Endothelial cell of hepatic sinusoid (primary cell): ENCODE data around the gene CEP89.
"Not testable (repeated sequence)": the region's sequence is repeated elsewhere in the genome, so short reads cannot be mapped to it uniquely, and the experiment has no call there.

Source experiments
- in situ Hi-C: cut with HindIII; loops from 2 replicates; pipeline ENCODE4 v1.10.0; 2017; ENCODE audit warnings: low sequenced_read_pairs

Gene CEP89

DNA sequence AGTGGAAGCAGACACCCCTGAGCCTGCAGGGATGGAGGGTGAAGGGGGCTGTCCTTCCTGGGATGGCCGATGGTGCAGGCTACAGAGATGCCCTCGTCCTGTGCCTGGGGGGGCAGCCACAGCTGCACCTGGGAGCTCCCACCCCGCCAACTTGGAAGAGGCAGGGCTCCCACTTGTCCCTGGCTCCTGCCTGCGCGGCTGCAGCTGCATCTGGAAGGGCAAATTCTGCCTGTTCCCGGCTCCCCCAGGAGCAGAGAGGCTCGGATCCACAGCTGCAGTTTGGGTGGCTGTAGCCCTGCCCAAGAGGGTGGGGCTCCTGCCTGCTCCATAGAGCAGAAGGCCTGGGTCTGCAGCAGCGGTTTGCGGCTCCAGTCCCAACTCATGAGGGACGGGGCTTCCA is 2.2 kb downstream of the CEP89 start:
- in situ Hi-C loops, result no loop called here

DNA sequence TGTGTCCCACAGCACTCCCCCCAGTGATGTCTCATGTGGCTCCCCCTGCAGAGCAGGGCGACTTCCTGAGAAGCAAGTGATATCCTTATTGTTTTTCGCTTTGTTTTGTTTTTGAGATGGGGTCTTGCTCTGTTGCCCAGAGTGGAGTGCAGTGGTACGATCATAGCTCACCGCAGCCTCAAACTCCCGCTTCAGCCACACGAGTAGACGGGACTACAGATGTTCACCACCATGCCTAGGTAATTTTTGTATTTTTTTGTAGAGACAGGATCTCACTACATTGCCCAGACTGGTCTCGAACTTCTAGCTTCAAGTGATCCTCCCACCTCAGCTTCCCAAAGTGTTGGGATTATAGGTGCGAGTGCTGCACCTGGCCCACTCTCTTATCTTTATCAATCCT is 5.0 kb downstream of the CEP89 start:
- in situ Hi-C loops, result no loop called here

DNA sequence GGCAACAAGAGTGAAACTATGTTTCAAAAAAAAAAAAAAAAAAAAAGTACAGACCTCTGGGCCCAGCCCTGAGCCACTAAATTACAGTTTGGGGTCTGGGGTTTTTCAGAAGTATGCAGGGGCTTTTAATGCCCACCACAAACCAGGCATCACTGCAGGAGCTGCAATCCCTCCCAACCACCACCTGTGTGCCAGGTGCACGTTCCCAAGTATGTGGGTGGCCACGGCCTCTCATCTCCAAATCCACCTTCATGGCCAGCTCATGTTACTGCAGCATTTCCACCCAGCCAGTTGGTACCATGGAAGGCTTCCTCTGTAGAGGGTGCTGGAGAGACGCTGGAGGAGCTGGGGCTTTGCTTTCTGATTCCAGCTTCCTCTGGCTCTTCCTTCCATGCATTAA is 26.5 kb downstream of the CEP89 start:
- in situ Hi-C loops, result no loop called here

GRCh38 chr19:32941273-32941672 is 30.5 kb downstream of the CEP89 start:
- in situ Hi-C loops, result not testable (repeated sequence)

DNA sequence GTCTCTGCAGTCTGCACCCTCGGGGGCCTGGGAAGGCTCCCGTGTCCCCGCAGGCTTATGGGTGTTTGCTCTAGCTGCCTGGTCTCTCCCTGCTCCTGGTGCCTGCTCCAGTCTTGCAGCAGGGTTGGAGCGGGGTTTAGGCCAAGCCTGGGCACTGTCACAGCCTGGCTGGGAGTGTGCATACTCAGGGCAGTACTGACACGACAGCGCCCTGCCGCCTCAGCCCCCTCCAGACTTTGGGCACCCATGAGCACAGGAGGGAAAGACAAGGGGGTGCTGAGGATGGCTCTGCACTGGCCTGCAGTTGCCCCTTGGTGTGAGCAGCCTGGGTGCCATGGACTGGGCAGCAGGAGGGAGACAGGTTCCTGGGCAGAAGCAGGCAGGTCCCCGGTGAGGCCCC is 35.7 kb downstream of the CEP89 start:
- in situ Hi-C loops, result no loop called here

DNA sequence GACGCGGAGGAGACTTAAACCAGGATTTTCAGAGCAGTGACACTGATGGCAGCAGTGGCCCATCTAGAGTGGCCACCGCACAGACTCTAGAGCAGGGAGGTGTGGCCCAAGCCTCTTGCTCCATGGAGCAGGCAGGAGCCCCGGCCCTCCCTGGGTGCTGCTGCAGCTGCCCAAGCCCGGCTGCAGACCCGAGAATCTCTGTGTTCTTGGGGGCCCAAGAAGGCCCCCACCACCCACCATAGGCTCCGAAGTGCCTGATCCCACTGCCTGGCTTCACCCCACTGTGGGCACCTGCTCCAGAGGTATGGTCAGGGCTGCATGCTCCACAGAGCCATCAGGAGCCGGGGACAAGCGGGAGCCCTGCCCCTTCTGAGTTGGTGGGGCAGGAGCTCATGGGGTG is 36.1 kb downstream of the CEP89 start:
- in situ Hi-C loops, result no loop called here

GRCh38 chr19:32933571-32933970 is 38.2 kb downstream of the CEP89 start:
- in situ Hi-C loops, result no loop called here

DNA sequence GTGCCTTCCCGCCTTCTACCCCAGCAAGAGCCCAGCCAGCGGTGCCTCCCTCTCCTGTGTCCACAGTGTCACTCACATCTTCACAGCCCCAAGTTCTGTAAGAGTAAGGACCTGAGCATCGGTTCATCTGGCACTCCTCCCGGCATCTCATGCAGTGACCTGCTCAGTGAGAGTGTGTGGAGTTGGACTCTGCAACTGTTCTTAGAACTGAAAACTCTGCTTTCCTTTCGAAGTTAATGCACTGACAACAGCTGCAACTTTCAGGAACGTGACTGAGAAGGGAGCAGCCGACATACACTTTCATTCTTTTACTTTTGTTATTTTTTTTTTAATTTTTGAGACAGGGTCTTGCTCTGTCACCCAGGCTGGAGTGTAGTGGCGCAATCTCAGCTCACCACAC is 41.2 kb downstream of the CEP89 start:
- in situ Hi-C loops, result no loop called here

DNA sequence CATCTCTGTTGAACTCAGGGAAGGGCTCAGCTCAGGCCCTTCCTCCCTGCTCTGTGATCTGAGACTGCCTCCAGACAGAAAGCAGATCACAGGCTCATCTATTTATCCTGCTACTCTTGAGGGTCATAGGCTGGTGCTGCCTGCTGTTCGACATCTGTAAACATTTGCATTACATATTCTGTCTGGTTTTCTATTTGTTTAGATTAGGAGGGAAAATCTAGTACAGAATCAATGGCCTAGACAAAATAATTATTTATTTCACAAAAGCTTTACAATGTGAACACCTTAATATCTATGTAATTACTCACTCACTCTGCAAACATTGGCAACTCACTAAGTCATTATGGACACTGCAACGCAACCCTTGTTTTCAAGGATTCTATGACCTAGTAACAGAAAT is 43.0 kb downstream of the CEP89 start:
- in situ Hi-C loops, result no loop called here

DNA sequence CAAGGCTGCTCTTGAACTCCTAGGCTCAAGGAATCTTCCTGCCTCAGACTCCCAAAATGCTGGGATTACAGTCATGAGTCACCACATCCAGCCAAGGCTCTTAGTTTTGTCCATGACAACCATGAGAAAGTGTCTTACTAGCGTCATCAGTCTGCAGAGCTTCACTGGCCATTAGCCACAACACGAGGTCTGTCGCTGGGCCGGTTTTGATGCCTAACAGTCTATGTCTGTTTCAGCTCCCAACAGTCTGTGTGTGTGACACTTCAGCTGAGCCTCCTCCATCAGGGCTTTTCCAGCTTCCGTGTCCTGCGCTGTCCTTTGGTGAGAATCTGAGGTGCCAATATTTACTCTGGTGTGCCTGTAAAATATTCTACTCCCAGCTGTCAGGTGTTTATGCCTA is 47.6 kb downstream of the CEP89 start:
- in situ Hi-C loops, result no loop called here

- in situ Hi-C loops, result no loop called here
Measured at GRCh38 chr19:32921624-32922023, 50.1 kb downstream of the CEP89 start.

DNA sequence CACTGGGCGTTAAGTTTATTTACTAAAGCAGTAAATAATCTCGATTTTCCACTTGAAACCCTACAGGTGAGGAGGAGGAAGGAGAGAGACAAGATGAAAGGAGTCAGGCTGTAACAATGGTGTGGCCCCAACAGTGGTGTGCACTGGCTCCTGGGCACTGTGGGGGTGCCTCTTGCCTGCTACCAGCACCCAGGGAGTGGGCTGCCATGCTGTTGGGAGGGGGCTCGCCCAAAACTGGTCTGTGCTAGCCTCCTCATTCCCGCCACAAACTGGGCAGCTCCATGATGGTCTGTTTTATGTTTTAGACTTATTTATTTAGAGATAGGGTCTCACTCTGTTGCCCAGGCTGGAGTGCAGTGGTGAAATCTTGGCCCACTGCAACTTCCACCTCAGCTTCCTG is 52.4 kb downstream of the CEP89 start:
- in situ Hi-C loops, result no loop called here

GRCh38 chr19:32917616-32917996 is 54.2 kb downstream of the CEP89 start:
- in situ Hi-C loops, result no loop called here

- in situ Hi-C loops, result no loop called here
Measured at GRCh38 chr19:32916969-32917615, 54.7 kb downstream of the CEP89 start.

DNA sequence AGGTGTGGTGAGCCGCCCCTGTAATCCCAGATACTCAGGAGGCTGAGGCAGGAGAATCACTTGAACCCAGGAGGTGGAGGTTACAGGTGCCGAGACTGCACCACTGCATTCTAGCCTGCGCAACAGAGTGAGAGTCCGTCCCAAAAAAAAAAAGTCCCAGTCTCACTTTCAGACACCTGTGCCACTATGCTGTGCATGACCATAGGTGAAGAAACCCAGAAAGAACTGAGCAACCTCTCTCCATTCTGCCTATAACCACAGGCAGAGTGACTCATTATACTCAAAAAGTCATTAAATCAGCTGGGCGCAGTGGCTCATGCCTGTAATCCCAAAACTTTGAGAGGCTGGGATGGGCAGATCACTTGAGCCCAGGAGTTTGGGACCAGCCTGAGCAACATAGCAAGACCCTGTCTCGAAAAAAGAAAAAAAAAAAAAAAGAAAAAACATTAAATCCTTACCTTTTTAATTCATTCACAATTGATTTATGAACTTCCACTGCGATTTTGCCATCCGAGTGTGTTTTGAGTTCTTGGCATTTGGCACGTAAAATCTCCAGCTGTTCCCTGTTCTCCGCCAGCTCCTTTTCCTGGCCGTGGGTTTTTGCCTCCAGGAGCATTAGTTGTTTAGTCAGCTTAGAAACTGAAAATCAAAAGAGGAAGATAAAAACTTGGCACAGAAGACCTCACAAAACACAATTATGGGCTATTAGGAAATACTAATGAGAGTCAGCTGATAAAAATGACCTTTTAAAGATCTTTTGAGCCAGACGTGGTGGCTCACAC is 56.7 kb downstream of the CEP89 start:
- in situ Hi-C loops, result no loop called here

GRCh38 chr19:32911467-32911866 is 60.3 kb downstream of the CEP89 start:
- in situ Hi-C loops, result no loop called here

DNA sequence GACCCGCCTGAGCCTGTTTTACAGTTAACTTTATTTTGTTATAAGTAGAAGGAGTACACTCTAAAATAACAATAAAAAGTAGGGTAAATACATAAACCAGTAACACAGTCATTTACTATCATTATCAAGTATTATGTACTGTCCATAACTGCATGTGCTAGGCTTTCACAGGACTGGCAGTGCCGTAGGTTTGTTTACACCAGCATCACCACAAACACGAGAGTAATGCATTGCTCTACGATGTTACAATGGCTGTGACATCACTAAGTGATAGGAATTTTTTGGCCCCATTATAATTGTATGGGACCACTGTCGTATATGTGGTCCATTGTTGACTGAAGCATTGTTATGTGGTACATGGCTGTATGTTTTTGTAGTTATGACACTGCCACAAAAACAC is 60.9 kb downstream of the CEP89 start:
- in situ Hi-C loops, result no loop called here

DNA sequence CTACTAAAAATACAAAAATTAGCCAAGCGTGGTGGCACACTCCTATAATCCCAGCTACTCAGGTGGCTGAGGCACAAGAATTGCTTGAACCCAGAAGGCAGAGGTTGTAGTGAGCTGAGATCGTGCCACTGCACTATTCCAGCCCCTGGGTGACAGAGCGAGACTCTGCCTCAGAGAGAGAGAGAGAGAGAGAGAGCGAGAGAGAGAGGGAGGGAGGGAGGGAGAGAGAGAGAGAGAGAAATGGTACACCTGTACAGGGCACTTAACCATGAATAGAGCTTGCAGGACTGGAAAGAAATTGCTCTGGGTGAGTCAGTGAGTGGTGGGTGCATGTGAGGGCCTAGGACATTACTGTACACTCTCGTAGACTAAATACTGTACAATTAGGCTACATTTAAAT is 61.7 kb downstream of the CEP89 start:
- in situ Hi-C loops, result no loop called here

DNA sequence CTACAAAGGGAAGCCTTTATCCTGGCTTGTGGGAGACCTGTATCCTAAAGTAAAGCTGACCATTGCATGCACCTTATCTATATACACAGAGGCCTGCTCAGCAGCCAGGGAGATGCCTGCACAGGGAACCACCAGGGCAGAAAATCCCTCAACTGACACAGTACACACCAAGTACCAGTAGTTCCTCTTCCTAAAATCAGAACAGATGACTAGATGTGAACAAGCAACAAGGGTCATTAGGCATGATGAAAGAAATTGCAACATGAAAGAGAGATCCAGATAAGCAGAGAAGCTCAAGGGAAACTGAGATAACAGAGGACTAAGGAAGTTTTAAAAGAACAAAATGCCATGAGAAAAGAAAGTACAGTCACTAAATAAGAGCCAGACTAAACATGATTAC is 62.5 kb downstream of the CEP89 start:
- in situ Hi-C loops, result no loop called here

DNA sequence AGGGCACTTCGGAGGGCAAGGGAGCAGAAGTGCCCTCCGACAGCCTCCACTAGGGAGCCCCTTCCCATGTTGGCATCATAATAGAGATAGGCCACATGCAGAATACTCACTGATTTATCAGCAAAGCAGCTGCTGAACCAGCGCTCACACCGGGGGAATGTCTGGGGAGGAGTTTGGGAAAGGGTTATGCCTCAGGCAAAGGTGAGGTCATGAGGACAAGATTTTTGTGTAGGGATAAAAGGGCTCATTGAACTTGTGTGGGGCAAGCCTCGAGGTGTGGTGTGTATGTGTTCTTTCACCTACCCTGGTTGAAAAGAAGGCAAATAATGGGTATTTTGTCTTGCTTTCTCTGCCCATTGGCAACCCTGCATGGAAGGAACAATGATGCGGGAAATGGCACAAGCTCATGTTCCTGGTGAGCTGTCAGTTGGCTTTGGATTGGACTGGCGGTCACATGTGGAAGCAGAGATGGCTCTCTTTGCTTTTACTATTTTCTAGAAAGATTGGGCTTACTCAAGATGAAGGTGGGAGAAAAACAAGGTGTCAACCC is 63.0 kb downstream of the CEP89 start:
- in situ Hi-C loops, result no loop called here

GRCh38 chr19:32902448-32902847 is 69.3 kb downstream of the CEP89 start:
- in situ Hi-C loops, result no loop called here

DNA sequence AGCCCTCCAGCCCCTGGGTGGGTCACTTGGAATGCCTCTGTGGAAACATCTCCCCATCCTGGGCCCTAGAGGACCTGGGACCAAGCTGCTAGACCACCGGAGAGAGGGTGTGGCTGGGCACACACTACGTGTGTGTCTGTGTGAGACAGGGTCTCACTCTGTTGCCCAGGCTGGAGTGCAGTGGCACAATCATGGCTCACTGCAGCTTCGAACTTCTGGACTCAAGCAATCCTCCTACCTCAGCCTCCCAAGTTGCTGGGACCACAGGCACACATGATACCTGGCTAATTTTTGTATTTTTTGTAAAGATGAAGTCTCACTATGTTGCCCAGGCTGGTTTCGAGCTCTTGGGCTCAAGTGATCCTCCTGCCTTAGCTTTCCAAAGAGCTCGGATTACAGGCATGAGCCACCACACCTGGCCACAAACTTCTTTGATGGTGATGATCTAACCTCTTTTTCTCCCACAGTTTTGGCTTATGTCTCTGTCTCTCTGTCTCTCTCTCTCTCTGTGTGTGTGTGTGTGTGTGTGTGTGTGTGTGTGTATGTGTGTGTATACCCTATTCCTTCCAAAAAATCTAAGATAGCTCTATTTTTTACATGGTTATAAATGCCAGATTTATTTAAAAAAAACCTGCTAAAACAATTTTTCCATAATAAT is 70.1 kb downstream of the CEP89 start:
- in situ Hi-C loops, result no loop called here
